ENCODE measurements around the gene STX10.
"Not testable (repeated sequence)": the region's sequence is repeated elsewhere in the genome, so short reads cannot be mapped to it uniquely, and the experiment has no call there.

Gene STX10

GRCh38 chr19:13150187-13150930, at the start of gene STX10, which contains the start of gene IER2:
Gene STX10, minus strand, starts transcription at chr19:13150375. Its CDS starts 202 bp downstream, at chr19:13150173.
Gene IER2, plus strand, starts transcription at chr19:13150411. Its CDS starts 2,776 bp downstream, at chr19:13153187.
- DNase-seq (ENCODE audit: low read depth), result peak; percentile 84
- peak within 1 kb of the TSS; percentile 77 for H3K4me3 ChIP-seq (ENCODE audit: low read depth, low read length)
- peak; percentile 52 for TF ChIP-seq CTCF (IDR thresholded peaks at IDR 0.05; ENCODE audit: low read depth, low read length, missing control alignments)

- H3K4me3 ChIP-seq (ENCODE audit: low read depth, low read length), result no peak overlapping the region
- DNase-seq (ENCODE audit: low read depth), result no peak
- no peak for TF ChIP-seq CTCF (IDR thresholded peaks at IDR 0.05; ENCODE audit: low read depth, low read length, missing control alignments)
Observed at GRCh38 chr19:13198634-13199033, 48.5 kb upstream of the STX10 start.

- no peak overlapping the region for H3K4me3 ChIP-seq (ENCODE audit: low read depth, low read length)
- DNase-seq (ENCODE audit: low read depth), result peak; percentile 61
- TF ChIP-seq CTCF (IDR thresholded peaks at IDR 0.05; ENCODE audit: low read depth, low read length, missing control alignments), result peak; percentile 83
Observed at GRCh38 chr19:13195678-13196077, 45.5 kb upstream of the STX10 start.

GRCh38 chr19:13190781-13191540, 40.8 kb upstream of the STX10 start:
- H3K4me3 ChIP-seq (ENCODE audit: low read depth, low read length), result no peak overlapping the region
- TF ChIP-seq CTCF (IDR thresholded peaks at IDR 0.05; ENCODE audit: low read depth, low read length, missing control alignments), result no peak
- DNase-seq (ENCODE audit: low read depth), result no peak

GRCh38 chr19:13189600-13189999, 39.4 kb upstream of the STX10 start:
- H3K4me3 ChIP-seq (ENCODE audit: low read depth, low read length), result no peak overlapping the region
- DNase-seq (ENCODE audit: low read depth), result no peak
- no peak for TF ChIP-seq CTCF (IDR thresholded peaks at IDR 0.05; ENCODE audit: low read depth, low read length, missing control alignments)

- no peak for TF ChIP-seq CTCF (IDR thresholded peaks at IDR 0.05; ENCODE audit: low read depth, low read length, missing control alignments)
- DNase-seq (ENCODE audit: low read depth), result no peak
- H3K4me3 ChIP-seq (ENCODE audit: low read depth, low read length), result no peak overlapping the region
Observed at GRCh38 chr19:13187419-13187818, 37.2 kb upstream of the STX10 start.

- not testable (repeated sequence) for H3K4me3 ChIP-seq (ENCODE audit: low read depth, low read length); DNase-seq (ENCODE audit: low read depth)
Observed at GRCh38 chr19:13186688-13187087, 36.5 kb upstream of the STX10 start.

- not testable (repeated sequence) for H3K4me3 ChIP-seq (ENCODE audit: low read depth, low read length); DNase-seq (ENCODE audit: low read depth)
Observed at GRCh38 chr19:13185763-13186657, 35.8 kb upstream of the STX10 start.

GRCh38 chr19:13184926-13185325, 34.8 kb upstream of the STX10 start:
- not testable (repeated sequence) for H3K4me3 ChIP-seq (ENCODE audit: low read depth, low read length); DNase-seq (ENCODE audit: low read depth)

Measured in GM12864 (cell line).